ENCODE results near the gene HLA-B.
"Not testable (repeated sequence)": the region's sequence is repeated elsewhere in the genome, so short reads cannot be mapped to it uniquely, and the experiment has no call there.

The HLA-B gene

GRCh38 chr6:31356946-31357466 lies at the start of gene HLA-B:
TSS of gene HLA-B (minus strand) at chr6:31357179. CDS start at chr6:31357158, 21 bp downstream.
- peak; percentile 49 to 58 for DNase-seq (ENCODE audit: low read depth in 2 of 2)

- no peak for DNase-seq (ENCODE audit: low read depth in 2 of 2)
Observed at GRCh38 chr6:31405996-31406395, 49.0 kb upstream of the HLA-B start.

GRCh38 chr6:31404061-31404364 lies 47.0 kb upstream of the HLA-B start:
- DNase-seq (ENCODE audit: low read depth in 2 of 2): not testable (repeated sequence)

GRCh38 chr6:31403283-31404060 lies 46.5 kb upstream of the HLA-B start, which contains the start of gene MICA:
TSS of gene MICA (plus strand) at chr6:31403595. CDS start at chr6:31403633, 38 bp downstream.
- peak; percentile 57 to 66 for DNase-seq (ENCODE audit: low read depth in 2 of 2)

GRCh38 chr6:31402324-31403282 lies 45.6 kb upstream of the HLA-B start:
- DNase-seq (ENCODE audit: low read depth in 2 of 2): peak in 1 of 2 donors; percentile 10

GRCh38 chr6:31401403-31401802 lies 44.4 kb upstream of the HLA-B start:
- DNase-seq (ENCODE audit: low read depth in 2 of 2): no peak

GRCh38 chr6:31400467-31401289 lies 43.7 kb upstream of the HLA-B start:
- peak; percentile 53 to 56 for DNase-seq (ENCODE audit: low read depth in 2 of 2)

- peak in 1 of 2 donors; percentile 42 for DNase-seq (ENCODE audit: low read depth in 2 of 2)
Observed at GRCh38 chr6:31399589-31400466, 42.8 kb upstream of the HLA-B start.

- no peak for DNase-seq (ENCODE audit: low read depth in 2 of 2)
Observed at GRCh38 chr6:31397901-31398525, 41.0 kb upstream of the HLA-B start.

- not testable (repeated sequence) for DNase-seq (ENCODE audit: low read depth in 2 of 2)
Observed at GRCh38 chr6:31397153-31397499, 40.1 kb upstream of the HLA-B start.

- peak; percentile 67 to 76 for DNase-seq (ENCODE audit: low read depth in 2 of 2)
Observed at GRCh38 chr6:31396422-31397152, 39.6 kb upstream of the HLA-B start.

GRCh38 chr6:31395832-31396231 lies 38.9 kb upstream of the HLA-B start:
- no peak for DNase-seq (ENCODE audit: low read depth in 2 of 2)

- DNase-seq (ENCODE audit: low read depth in 2 of 2): no peak
Observed at GRCh38 chr6:31394381-31394780, 37.4 kb upstream of the HLA-B start.

GRCh38 chr6:31393932-31394331 lies 37.0 kb upstream of the HLA-B start:
- no peak for DNase-seq (ENCODE audit: low read depth in 2 of 2)

GRCh38 chr6:31389802-31390132 lies 32.8 kb upstream of the HLA-B start:
- DNase-seq (ENCODE audit: low read depth in 2 of 2): not testable (repeated sequence)

GRCh38 chr6:31388916-31389801 lies 32.2 kb upstream of the HLA-B start:
- DNase-seq (ENCODE audit: low read depth in 2 of 2): not testable (repeated sequence)

- DNase-seq (ENCODE audit: low read depth in 2 of 2): no peak
Observed at GRCh38 chr6:31386977-31387376, 30.0 kb upstream of the HLA-B start.

GRCh38 chr6:31386099-31386498 lies 29.1 kb upstream of the HLA-B start:
- DNase-seq (ENCODE audit: low read depth in 2 of 2): no peak

All from stimulated activated CD8-positive, alpha-beta memory T cell treated with anti-CD3 and anti-CD28 coated beads, Interleukin-15, amount 100 ng/mL, for 48 hours (primary cell).